Fibroblast of pulmonary artery (primary cell): ENCODE measurements around the gene CLTB.
"Not testable (repeated sequence)": the region's sequence is repeated elsewhere in the genome, so short reads cannot be mapped to it uniquely, and the experiment has no call there.

Experiments
- DNase-seq: peaks from one replicate; pipeline ENCODE4 v3.0.0-alpha.2; 2010; ENCODE audit warnings: low read depth
- H3K4me3 ChIP-seq: replicated peaks from 2 replicates; pipeline ENCODE4 v1.5.1; 2011; ENCODE audit warnings: low read depth, mild to moderate bottlenecking, control low read depth, low read length, moderate library complexity
- CTCF ChIP-seq: IDR thresholded peaks from 2 replicates; pipeline ENCODE4 v1.5.1; 2011; ENCODE audit warnings: mild to moderate bottlenecking, control low read depth, low read length, inconsistent platforms; ENCODE audit errors: missing control alignments

The CLTB gene

DNA sequence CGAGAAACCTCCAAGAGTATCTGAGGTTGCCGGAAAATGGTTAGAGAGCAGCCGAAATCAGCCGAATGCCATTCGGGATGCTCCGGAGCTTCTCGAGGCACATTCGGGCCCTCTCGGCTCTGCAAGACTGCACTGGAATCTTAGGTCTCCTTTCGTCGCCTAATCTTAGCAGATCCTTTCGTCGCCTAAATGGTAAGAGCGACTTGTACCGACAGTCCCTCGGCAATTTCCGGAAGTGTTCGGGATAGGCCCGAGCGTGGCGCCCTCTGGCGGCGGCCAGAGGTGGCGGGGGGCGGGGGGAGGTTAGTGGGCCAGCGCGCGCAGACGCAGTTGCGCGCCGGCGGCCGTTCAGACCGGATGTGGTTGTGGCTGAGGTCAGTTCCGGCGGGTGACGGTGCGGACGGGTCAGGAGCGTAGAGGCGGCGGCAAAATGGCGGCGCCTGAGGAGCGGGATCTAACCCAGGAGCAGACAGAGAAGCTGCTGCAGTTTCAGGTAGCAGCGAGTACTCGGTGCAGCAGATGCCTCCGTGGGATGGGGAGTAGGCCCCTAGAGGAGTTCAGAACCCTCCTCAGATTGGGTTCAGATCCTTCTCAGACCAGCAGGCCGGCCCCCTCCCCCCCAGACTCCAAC is 31.8 kb upstream of the CLTB start, which contains the start of gene FAF2:
Gene FAF2, plus strand, starts transcription at position 408 of the 631 bp plus-strand sequence. Its CDS starts 23 bp downstream, at position 431.
- TF ChIP-seq CTCF, result peak; percentile 62
- DNase-seq, result peak; percentile 99
- peak within 1 kb of the TSS; percentile 90 for H3K4me3 ChIP-seq

DNA sequence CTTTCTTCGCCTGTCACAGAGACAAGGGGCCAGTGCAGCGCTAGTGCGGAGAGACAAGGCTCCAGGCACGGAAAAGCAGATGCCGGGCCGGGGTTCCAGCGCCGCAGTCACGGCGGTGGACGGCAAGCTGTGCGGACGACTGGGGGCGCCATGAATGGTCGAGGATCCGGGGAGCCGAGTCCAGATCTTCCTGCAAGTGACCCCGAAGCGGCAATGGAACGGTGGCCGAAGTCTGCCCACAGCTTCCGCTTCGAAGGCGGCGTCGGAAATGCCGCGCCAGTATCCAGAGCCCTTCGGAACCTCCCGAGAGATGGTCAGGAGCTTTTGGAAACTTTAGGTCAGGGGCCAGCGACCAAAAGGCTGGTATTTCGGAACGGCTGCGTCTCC is 31.2 kb upstream of the CLTB start:
- H3K4me3 ChIP-seq, result peak overlapping the region; percentile 90
- TF ChIP-seq CTCF, result no peak
- DNase-seq, result no peak

DNA sequence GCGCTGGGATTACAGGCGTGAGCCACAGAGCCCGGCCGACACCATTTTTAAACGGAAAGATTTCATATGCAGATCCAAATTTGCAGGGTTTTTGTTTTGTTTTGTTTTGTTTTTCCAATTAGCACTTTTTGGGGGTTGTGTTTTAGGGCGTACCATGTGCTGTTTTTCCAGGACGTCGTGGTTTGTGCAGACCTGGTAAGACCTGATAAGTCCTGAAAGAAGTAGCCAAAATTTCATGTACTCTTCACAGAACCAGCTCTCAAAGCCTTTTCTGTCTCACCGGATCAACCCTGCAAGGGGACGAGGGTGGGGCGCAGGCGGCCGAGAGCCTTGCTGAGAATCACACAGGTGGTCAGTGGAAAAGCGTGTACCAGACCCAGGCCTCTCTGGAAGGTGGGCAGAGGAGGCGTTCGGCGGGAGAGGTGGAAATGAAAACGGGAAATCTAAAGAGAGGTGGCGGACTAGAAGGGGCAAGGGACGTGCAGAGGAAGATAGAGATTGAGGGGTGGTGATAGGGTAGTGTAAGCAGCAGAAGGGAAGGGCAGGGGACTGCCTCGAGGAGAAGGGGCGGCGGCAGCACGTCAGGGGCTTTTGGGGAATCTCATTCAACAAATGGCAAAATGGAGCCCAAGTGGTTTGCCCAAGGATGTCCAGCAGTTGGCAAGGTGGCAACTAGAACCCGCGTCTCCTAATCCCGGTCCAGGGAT is 30.7 kb upstream of the CLTB start:
- peak overlapping the region; percentile 90 for H3K4me3 ChIP-seq
- TF ChIP-seq CTCF, result no peak
- no peak for DNase-seq

DNA sequence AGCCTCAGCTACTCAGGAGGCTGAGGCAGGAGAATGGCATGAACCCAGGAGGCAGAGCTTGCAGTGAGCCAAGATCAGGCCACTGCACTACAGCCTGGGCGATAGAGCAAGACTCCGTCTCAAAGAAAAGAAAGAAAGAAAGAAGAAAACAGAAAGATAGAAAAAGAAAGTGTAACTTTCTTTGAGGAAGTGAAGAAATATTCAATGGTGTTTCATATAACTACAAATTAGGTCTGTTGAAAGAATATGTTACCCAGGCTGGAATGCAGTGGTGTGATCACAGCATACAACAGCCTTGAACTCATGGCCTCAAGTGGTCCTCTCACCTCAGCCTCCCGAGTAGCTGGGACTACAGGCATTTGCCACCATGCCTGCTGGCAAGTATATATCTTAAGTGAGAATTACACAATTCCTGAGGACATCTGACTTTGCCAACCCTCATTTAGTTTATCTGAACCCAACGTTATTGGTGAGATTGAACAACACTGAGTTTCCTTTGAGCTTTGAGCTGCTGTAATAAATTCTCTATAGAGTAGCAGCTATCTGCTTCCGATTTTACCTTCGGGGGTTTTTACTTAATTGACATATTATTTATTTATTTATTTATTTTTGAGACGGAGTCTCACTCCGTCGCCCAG is 29.8 kb upstream of the CLTB start:
- DNase-seq, result no peak
- no peak overlapping the region for H3K4me3 ChIP-seq
- TF ChIP-seq CTCF, result no peak

DNA sequence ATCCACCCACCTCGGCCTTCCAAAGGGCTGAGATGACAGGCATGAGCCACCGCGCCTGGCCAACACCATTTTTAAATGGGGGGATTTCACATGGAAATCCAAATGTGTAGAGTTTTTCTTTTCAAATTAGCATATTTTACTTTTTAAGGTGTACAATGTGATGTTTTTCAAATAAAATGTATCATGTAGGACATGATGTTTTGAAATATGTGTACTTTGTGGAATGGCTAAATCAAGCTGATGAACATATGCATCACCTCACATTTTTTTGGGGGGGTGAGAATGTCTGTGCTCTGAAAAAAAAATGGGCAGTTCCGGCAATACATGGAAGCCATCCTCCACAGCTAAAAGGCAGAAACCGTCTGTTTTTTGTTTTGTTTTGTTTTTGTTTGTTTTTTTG is 28.4 kb upstream of the CLTB start:
- TF ChIP-seq CTCF, result no peak
- no peak overlapping the region for H3K4me3 ChIP-seq
- DNase-seq, result no peak

- not testable (repeated sequence) for DNase-seq, H3K4me3 ChIP-seq
Measured at GRCh38 chr5:176442911-176443310, 26.6 kb upstream of the CLTB start.

GRCh38 chr5:176441921-176442323 is 25.6 kb upstream of the CLTB start:
- TF ChIP-seq CTCF, result no peak
- DNase-seq, result peak; percentile 63
- H3K4me3 ChIP-seq, result no peak overlapping the region
